Karpas-422 (cell line): Measurements from ENCODE around the gene TMEM242. TPM values are rescaled to one million over a fixed set of nuclear protein-coding genes. Genes with fewer than 3 reads are reported as not detected.
"Not testable (repeated sequence)": the region's sequence is repeated elsewhere in the genome, so short reads cannot be mapped to it uniquely, and the experiment has no call there.

Experiments
- DNase-seq: peaks from one replicate; pipeline ENCODE4 v3.0.0-alpha.2; 2015
- H2AFZ ChIP-seq: fragments of 200-600 bp; sonication (generic); 2 replicates; pipeline ENCODE4 v1.6.1; 2014; ENCODE audit warnings: antibody characterized with exemption, low read length, mixed read lengths
- H3K27ac ChIP-seq: fragments of 200-600 bp; sonication (generic); 2 replicates; pipeline ENCODE4 v1.5.1; 2014; ENCODE audit warnings: mild to moderate bottlenecking, low read length, moderate library complexity
- H3K27me3 ChIP-seq: fragments of 200-600 bp; sonication (generic); 2 replicates; pipeline ENCODE4 v1.6.1; 2014; ENCODE audit warnings: low read length, mixed read lengths
- H3K36me3 ChIP-seq: fragments of 200-600 bp; sonication (generic); 2 replicates; pipeline ENCODE4 v1.6.1; 2014; ENCODE audit warnings: low read length, mixed read lengths; ENCODE audit not compliant: insufficient read depth
- H3K4me1 ChIP-seq: fragments of 200-600 bp; sonication (generic); 2 replicates; pipeline ENCODE4 v1.6.1; 2014; ENCODE audit warnings: mild to moderate bottlenecking, low read length, mixed read lengths
- H3K4me2 ChIP-seq: fragments of 200-600 bp; sonication (generic); 2 replicates; pipeline ENCODE4 v1.6.1; 2014; ENCODE audit warnings: low read length, low read depth, mild to moderate bottlenecking; ENCODE audit not compliant: poor library complexity, severe bottlenecking
- H3K4me3 ChIP-seq: fragments of 200-600 bp; sonication (generic); 2 replicates; pipeline ENCODE4 v1.5.1; 2014; ENCODE audit warnings: mild to moderate bottlenecking, antibody characterized with exemption, low read length, mixed read lengths
- H3K79me2 ChIP-seq: fragments of 200-600 bp; sonication (generic); 2 replicates; pipeline ENCODE4 v1.6.1; 2014; ENCODE audit warnings: mild to moderate bottlenecking, low read length, mixed read lengths
- H3K9ac ChIP-seq: fragments of 200-600 bp; sonication (generic); 2 replicates; pipeline ENCODE4 v1.6.0; 2014; ENCODE audit warnings: low read length
- H3K9me2 ChIP-seq: fragments of 200-600 bp; sonication (generic), shearing (Covaris generic); replicated peaks from 2 replicates; pipeline ENCODE4 v1.6.0; 2014; ENCODE audit warnings: mild to moderate bottlenecking, low read length, moderate library complexity; ENCODE audit not compliant: insufficient read depth
- H3K9me3 ChIP-seq: fragments of 300-700, 200-600 bp; sonication (generic); 2 replicates; pipeline ENCODE4 v1.6.1; 2014; ENCODE audit warnings: low read length, mixed read lengths
- H4K20me1 ChIP-seq: fragments of 200-600 bp; sonication (generic); 2 replicates; pipeline ENCODE4 v1.6.1; 2014; ENCODE audit warnings: mild to moderate bottlenecking, antibody characterized with exemption, low read length, low read depth; ENCODE audit not compliant: insufficient read depth
- total RNA-seq: library from RNA; depleted of rRNA; stranded (reverse); fragments of >200 nt; shearing (Covaris generic); gene quantifications from 2 replicates; pipeline ENCODE4 v1.2.3, GENCODE V29; 2014; ENCODE audit warnings: low replicate concordance

The TMEM242 gene
- total RNA-seq, 1 experiment from 2014 or later = 3.4 TPM

- DNase-seq = peak; percentile 85
- no peak overlapping the region for H3K9ac ChIP-seq
Measured at GRCh38 chr6:157314705-157315321, 8.5 kb downstream of the TMEM242 start.

DNA sequence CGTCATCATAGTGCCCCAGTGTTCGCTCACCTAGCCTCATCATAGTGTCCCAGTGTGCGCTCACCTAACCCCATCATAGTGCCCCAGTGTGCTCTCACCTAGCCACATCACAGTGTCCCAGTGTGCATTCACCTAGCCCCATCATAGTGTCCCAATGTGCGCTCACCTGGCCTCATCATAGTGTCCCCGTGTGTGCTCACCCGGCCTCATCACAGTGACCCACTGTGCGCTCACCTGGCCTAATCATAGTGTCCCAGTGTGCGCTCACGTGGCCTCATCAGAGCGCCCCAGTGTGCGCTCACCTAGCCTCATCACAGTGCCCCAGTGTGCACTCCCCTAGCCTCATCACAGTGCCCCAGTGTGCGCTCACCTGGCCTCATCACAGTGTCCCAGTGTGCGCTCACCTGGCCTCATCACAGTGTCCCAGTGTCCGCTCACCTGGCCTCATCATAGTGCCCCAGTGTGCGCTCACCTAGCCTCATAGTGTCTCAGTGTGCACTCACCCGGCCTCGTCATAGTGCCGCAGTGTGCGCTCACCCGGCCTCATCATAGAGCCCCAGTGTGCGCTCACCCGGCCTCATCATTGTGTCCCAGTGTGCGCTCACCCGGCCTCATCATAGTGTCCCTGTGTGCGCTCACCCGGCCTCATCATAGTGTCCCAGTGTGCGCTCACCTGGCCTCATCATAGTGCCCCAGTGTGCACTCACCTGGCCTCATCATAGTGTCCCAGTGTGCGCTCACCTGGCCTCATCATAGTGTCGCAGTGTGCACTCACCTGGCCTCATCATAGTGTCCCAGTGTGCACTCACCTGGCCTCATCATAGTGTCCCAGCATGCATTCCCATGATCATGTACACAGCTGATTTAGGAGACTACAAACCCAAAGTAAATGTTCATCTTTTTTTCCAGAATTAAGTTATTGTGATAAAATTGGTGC, 9.5 kb downstream of the TMEM242 start:
- Histone ChIP-seq H3K79me2 (no peaks in the 10 kb centered on the region), H3K4me3 (no peak overlapping the region), H3K9me3 (no peaks in the 10 kb centered on the region), H3K36me3 (peaks cover 20% of the 10 kb centered on the region; the same call in 1 of the 2 replicates), H3K4me1 (peaks cover 9% of the 10 kb centered on the region), H2AFZ (no peak overlapping the region), H3K27me3 (no peaks in the 10 kb centered on the region), H4K20me1 (no peaks in the 10 kb centered on the region), H3K4me2 (no peak overlapping the region), H3K9me2 (no peaks in the 10 kb centered on the region), H3K9ac (no peak overlapping the region), H3K27ac (no peak overlapping the region)
- no peak for DNase-seq

More at GRCh38 chr6:157314705-157315321, 8.5 kb downstream of the TMEM242 start:
- no peaks in the 10 kb centered on the region for H3K9me2 ChIP-seq
- H3K36me3 ChIP-seq = peaks cover 20% of the 10 kb centered on the region; the same call in 1 of the 2 replicates
- no peak overlapping the region for H3K27ac ChIP-seq
- no peaks in the 10 kb centered on the region for H3K9me3 ChIP-seq
- no peaks in the 10 kb centered on the region for H3K79me2 ChIP-seq
- H4K20me1 ChIP-seq = no peaks in the 10 kb centered on the region
- H3K4me3 ChIP-seq = no peak overlapping the region
- no peak overlapping the region for H2AFZ ChIP-seq
- no peaks in the 10 kb centered on the region for H3K27me3 ChIP-seq
- H3K4me2 ChIP-seq = no peak overlapping the region
- peaks cover 14% of the 10 kb centered on the region for H3K4me1 ChIP-seq

DNA sequence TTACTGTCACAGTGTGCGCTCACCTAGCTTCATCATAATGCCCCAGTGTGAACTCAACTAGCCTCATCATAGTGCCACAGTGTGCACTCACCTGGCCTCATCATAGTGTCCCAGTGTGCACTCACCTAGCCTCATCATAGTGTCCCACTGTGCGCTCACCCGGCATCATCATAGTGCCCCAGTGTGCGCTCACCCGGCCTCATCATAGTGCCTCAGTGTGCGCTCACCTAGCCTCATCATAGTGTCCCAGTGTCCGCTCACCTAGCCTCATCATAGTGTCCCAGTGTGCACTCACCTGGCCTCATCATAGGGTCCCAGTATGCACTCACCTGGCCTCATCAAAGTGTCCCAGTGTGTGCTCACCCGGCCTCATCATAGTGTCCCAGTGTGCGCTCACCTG, 10.6 kb downstream of the TMEM242 start:
- no peak overlapping the region for H3K4me3 ChIP-seq
- H3K9me3 ChIP-seq = no peaks in the 10 kb centered on the region
- H4K20me1 ChIP-seq = no peaks in the 10 kb centered on the region
- no peak overlapping the region for H3K9ac ChIP-seq
- peaks cover 9% of the 10 kb centered on the region for H3K4me1 ChIP-seq
- no peak overlapping the region for H3K27ac ChIP-seq
- H3K36me3 ChIP-seq = peaks cover 19% of the 10 kb centered on the region; the same call in 1 of the 2 replicates
- H3K9me2 ChIP-seq = no peaks in the 10 kb centered on the region
- no peaks in the 10 kb centered on the region for H3K27me3 ChIP-seq
- no peak for DNase-seq
- H2AFZ ChIP-seq = no peak overlapping the region
- no peak overlapping the region for H3K4me2 ChIP-seq
- H3K79me2 ChIP-seq = no peaks in the 10 kb centered on the region

DNA sequence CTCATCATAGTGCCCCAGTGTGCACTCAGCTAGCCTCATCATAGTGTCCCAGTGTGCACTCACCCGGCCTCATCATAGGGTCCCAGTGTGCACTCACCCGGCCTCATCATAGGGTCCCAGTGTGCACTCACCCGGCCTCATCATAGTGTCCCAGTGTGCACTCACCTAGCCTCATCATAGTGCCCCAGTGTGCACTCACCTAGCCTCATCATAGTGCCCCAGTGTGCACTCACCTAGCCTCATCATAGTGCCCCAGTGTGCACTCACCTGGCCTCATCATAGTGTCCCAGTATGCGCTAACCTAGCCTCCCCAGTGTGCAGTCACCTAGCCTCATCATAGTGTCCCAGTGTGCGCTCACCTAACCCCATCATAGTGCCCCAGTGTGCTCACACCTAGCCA, 12.6 kb downstream of the TMEM242 start:
- not testable (repeated sequence) for H3K9me2 ChIP-seq, H2AFZ ChIP-seq, H3K27ac ChIP-seq, H3K36me3 ChIP-seq, H4K20me1 ChIP-seq, H3K4me1 ChIP-seq, H3K4me3 ChIP-seq, H3K4me2 ChIP-seq, H3K9ac ChIP-seq, DNase-seq, H3K27me3 ChIP-seq, H3K79me2 ChIP-seq, H3K9me3 ChIP-seq

- H3K9me3 ChIP-seq = no peaks in the 10 kb centered on the region
- no peak overlapping the region for H3K27ac ChIP-seq
- no peak overlapping the region for H2AFZ ChIP-seq
- H3K36me3 ChIP-seq = no peaks in the 10 kb centered on the region
- no peak for DNase-seq
- no peak overlapping the region for H3K4me2 ChIP-seq
- H3K4me1 ChIP-seq = peaks cover 9% of the 10 kb centered on the region; the same call in 1 of the 2 replicates
- H3K9me2 ChIP-seq = no peaks in the 10 kb centered on the region
- H4K20me1 ChIP-seq = no peaks in the 10 kb centered on the region; the same call in 1 of the 2 replicates
- H3K4me3 ChIP-seq = no peak overlapping the region
- no peaks in the 10 kb centered on the region for H3K79me2 ChIP-seq
- no peaks in the 10 kb centered on the region for H3K27me3 ChIP-seq
- no peak overlapping the region for H3K9ac ChIP-seq
Measured at GRCh38 chr6:157307661-157308060, 15.7 kb downstream of the TMEM242 start.

DNA sequence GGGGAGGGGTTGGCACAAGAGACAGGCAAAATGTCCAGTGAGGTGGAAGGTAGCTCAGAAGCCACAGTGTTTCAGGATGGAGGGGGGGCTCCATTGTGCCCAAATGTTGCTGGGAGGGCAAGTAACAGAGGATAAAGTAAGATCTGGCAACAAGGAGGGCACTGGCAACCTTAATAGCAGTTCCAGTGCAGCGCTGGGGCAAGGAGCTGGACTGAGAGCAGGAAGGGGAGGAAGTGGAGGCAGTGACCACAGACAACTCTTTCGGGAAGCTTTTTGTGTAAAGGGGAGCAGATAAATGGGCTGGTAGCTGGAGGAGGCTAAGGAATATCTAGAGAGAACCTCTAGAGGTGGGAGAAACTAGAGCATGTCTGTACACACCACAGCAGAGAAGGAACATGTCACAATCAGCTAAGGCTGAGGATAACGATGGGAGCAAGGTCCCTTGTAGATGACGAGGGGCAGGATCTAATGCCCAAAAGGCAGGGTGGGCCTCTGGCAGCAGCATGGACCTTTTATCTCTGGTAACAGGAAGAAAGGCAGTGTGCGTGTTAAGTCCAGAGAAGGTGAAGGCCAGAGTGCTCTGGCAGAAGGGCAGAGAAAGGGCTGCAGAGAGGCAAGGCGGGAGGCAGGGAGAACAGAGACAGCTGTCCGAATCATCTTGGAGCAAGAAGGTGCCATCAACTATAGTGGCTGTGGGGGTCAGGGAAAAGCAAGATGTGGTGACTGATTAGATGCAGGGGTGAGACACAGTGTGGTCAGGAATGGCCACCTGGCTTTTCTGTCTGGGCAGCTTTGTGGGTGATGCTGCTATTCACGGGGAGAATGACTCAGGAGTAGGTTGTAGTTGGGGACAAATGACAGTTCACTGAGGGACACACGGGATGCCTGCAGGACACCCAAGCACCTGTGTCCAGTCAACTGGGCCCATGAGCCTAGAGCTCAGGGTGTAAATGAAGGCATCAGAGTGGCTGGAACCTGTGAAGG, 17.4 kb downstream of the TMEM242 start:
- peaks cover 9% of the 10 kb centered on the region; the same call in 1 of the 2 replicates for H3K4me1 ChIP-seq
- H3K27me3 ChIP-seq = no peaks in the 10 kb centered on the region
- H3K9me2 ChIP-seq = no peaks in the 10 kb centered on the region
- no peak for DNase-seq
- no peak overlapping the region for H2AFZ ChIP-seq
- no peak overlapping the region for H3K9ac ChIP-seq
- no peaks in the 10 kb centered on the region; the same call in 1 of the 2 replicates for H4K20me1 ChIP-seq
- no peaks in the 10 kb centered on the region for H3K36me3 ChIP-seq
- no peaks in the 10 kb centered on the region for H3K9me3 ChIP-seq
- H3K27ac ChIP-seq = no peak overlapping the region
- H3K79me2 ChIP-seq = no peaks in the 10 kb centered on the region
- no peak overlapping the region for H3K4me3 ChIP-seq
- no peak overlapping the region for H3K4me2 ChIP-seq

- H2AFZ ChIP-seq = no peak overlapping the region
- H3K9ac ChIP-seq = no peak overlapping the region
- H3K79me2 ChIP-seq = no peaks in the 10 kb centered on the region
Measured at GRCh38 chr6:157304899-157305663, 18.2 kb downstream of the TMEM242 start.

More at GRCh38 chr6:157304899-157305663, 18.2 kb downstream of the TMEM242 start:
- no peaks in the 10 kb centered on the region for H3K9me3 ChIP-seq
- H4K20me1 ChIP-seq = no peaks in the 10 kb centered on the region; the same call in 1 of the 2 replicates
- H3K27ac ChIP-seq = no peak overlapping the region
- no peaks in the 10 kb centered on the region for H3K27me3 ChIP-seq
- DNase-seq = no peak
- H3K4me3 ChIP-seq = no peak overlapping the region
- H3K36me3 ChIP-seq = no peaks in the 10 kb centered on the region
- no peaks in the 10 kb centered on the region for H3K9me2 ChIP-seq
- no peak overlapping the region for H3K4me2 ChIP-seq
- peaks cover 9% of the 10 kb centered on the region; the same call in 1 of the 2 replicates for H3K4me1 ChIP-seq
